Measurements from ENCODE around the gene BDKRB1.

Gene BDKRB1

GRCh38 chr14:96268431-96269358, 12.7 kb downstream of the BDKRB1 start:
- TF ChIP-seq TCF12 (IDR thresholded peaks at IDR 0.05; ENCODE audit: low read depth) (no peak), EP300 (IDR thresholded peaks at IDR 0.05; ENCODE audit: borderline replicate concordance) (no peak), EGR1 (IDR thresholded peaks at IDR 0.05) (no peak), FOXM1 (IDR thresholded peaks at IDR 0.05; ENCODE audit: borderline replicate concordance, low read depth) (no peak)
- TF ChIP-seq, protein P1, sequence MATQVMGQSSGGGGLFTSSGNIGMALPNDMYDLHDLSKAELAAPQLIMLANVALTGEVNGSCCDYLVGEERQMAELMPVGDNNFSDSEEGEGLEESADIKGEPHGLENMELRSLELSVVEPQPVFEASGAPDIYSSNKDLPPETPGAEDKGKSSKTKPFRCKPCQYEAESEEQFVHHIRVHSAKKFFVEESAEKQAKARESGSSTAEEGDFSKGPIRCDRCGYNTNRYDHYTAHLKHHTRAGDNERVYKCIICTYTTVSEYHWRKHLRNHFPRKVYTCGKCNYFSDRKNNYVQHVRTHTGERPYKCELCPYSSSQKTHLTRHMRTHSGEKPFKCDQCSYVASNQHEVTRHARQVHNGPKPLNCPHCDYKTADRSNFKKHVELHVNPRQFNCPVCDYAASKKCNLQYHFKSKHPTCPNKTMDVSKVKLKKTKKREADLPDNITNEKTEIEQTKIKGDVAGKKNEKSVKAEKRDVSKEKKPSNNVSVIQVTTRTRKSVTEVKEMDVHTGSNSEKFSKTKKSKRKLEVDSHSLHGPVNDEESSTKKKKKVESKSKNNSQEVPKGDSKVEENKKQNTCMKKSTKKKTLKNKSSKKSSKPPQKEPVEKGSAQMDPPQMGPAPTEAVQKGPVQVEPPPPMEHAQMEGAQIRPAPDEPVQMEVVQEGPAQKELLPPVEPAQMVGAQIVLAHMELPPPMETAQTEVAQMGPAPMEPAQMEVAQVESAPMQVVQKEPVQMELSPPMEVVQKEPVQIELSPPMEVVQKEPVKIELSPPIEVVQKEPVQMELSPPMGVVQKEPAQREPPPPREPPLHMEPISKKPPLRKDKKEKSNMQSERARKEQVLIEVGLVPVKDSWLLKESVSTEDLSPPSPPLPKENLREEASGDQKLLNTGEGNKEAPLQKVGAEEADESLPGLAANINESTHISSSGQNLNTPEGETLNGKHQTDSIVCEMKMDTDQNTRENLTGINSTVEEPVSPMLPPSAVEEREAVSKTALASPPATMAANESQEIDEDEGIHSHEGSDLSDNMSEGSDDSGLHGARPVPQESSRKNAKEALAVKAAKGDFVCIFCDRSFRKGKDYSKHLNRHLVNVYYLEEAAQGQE (IDR thresholded peaks at IDR 0.05; ENCODE audit: low read depth) = no peak
- TF ChIP-seq, protein P2, sequence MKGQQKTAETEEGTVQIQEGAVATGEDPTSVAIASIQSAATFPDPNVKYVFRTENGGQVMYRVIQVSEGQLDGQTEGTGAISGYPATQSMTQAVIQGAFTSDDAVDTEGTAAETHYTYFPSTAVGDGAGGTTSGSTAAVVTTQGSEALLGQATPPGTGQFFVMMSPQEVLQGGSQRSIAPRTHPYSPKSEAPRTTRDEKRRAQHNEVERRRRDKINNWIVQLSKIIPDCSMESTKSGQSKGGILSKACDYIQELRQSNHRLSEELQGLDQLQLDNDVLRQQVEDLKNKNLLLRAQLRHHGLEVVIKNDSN (IDR thresholded peaks at IDR 0.05) = no peak

- no peak for TF ChIP-seq CREB1 (IDR thresholded peaks at IDR 0.05; ENCODE audit: low read depth)
Measured at GRCh38 chr14:96269359-96269710, 13.3 kb downstream of the BDKRB1 start.

GRCh38 chr14:96270565-96271420, 14.8 kb downstream of the BDKRB1 start:
- TF ChIP-seq FOXM1 (IDR thresholded peaks at IDR 0.05; ENCODE audit: borderline replicate concordance, low read depth) (no peak), CREB1 (IDR thresholded peaks at IDR 0.05; ENCODE audit: low read depth) (no peak), RAD21 (IDR thresholded peaks at IDR 0.05; ENCODE audit: low read depth) (no peak), TCF12 (IDR thresholded peaks at IDR 0.05; ENCODE audit: low read depth) (no peak), YY1 (IDR thresholded peaks at IDR 0.05; ENCODE audit: low read depth) (no peak), TAF1 (IDR thresholded peaks at IDR 0.05; ENCODE audit: low read depth) (no peak), NFIC (IDR thresholded peaks at IDR 0.05) (no peak), ZBTB7A (IDR thresholded peaks at IDR 0.05; ENCODE audit: low read depth) (no peak), CEBPB (IDR thresholded peaks at IDR 0.05) (no peak), TEAD4 (IDR thresholded peaks at IDR 0.05) (no peak)
- TF ChIP-seq, protein P3, sequence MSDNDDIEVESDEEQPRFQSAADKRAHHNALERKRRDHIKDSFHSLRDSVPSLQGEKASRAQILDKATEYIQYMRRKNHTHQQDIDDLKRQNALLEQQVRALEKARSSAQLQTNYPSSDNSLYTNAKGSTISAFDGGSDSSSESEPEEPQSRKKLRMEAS (IDR thresholded peaks at IDR 0.05) = no peak
- TF ChIP-seq, protein P2 (IDR thresholded peaks at IDR 0.05) = no peak

DNA sequence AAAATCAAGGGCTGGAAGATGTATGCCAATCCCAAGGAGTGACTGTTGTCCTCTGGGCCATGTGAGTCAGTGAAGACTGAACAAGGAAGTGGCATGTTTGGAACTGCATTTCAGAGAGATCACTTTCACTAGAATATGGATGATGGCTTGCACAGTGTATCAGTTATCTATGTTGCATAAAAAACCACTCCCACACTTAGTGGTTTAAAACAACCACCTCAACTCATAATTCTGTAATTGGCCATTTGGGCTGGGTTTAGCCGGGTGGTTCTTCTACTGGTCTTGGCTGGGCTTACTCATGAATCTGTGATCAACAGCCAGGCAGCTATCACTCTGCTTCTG, 15.4 kb downstream of the BDKRB1 start:
- TF ChIP-seq NFIC (IDR thresholded peaks at IDR 0.05) = no peak
- no peak for TF ChIP-seq EGR1 (IDR thresholded peaks at IDR 0.05)
- TF ChIP-seq, protein P3 (IDR thresholded peaks at IDR 0.05) = no peak
- TF ChIP-seq ZBTB7A (IDR thresholded peaks at IDR 0.05; ENCODE audit: low read depth) = no peak
- TF ChIP-seq YY1 (IDR thresholded peaks at IDR 0.05; ENCODE audit: low read depth) = no peak
- TF ChIP-seq, protein P1 (IDR thresholded peaks at IDR 0.05; ENCODE audit: low read depth) = no peak
- no peak for TF ChIP-seq TCF12 (IDR thresholded peaks at IDR 0.05; ENCODE audit: low read depth)
- no peak for TF ChIP-seq EP300 (IDR thresholded peaks at IDR 0.05; ENCODE audit: borderline replicate concordance)
- TF ChIP-seq CREB1 (IDR thresholded peaks at IDR 0.05; ENCODE audit: low read depth) = no peak
- no peak for TF ChIP-seq TAF1 (IDR thresholded peaks at IDR 0.05; ENCODE audit: low read depth)
- TF ChIP-seq, protein P2 (IDR thresholded peaks at IDR 0.05) = no peak
- no peak for TF ChIP-seq RAD21 (IDR thresholded peaks at IDR 0.05; ENCODE audit: low read depth)
- TF ChIP-seq CEBPB (IDR thresholded peaks at IDR 0.05) = no peak

DNA sequence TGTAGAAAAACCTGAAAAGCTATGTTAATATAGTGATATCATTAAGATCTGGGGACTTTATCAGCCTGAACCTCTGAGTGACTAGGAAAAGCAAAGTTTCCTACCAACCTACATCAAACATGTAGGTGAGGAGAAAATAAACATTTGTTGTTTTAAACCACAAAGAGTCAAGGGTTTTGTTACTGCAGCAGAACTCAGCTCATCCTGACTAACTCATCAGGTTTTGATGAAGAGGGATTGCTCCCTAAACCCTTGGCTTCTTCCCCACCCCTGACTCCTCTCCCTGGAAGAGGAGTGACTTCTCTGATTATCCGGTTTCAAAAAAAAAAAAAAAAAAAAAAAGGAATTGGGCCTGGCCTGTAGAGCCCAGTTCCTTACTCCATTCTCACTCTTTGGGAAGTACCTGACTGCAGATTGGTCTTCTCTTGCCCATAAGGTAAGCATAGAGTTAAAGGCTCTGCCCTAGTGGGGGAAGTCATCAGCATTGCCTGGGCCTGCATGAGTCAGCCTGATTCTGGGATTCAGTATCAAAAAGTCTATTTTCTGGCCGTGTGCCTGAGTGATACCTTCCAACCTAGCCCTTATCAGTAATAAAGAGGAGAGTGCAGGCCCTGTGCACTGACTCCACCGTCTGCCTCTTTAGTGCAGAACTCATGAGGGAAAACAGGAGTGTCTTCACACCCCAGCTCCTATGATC, 16.9 kb downstream of the BDKRB1 start:
- TF ChIP-seq NFIC (IDR thresholded peaks at IDR 0.05) (no peak), CREB1 (IDR thresholded peaks at IDR 0.05; ENCODE audit: low read depth) (no peak), TCF12 (IDR thresholded peaks at IDR 0.05; ENCODE audit: low read depth) (no peak)
- TF ChIP-seq, protein P1 (IDR thresholded peaks at IDR 0.05; ENCODE audit: low read depth) = no peak
- TF ChIP-seq, protein P2 (IDR thresholded peaks at IDR 0.05) = no peak
